H1 (cell line): ENCODE data around the gene MAP4. TPM values are rescaled to one million over a fixed set of nuclear protein-coding genes. Genes with fewer than 3 reads are reported as not detected.

ENCODE experiments used
- CTCF ChIA-PET: fragments of 300-600 bp; sonication (Branson Sonifier 250); formaldehyde crosslinking; loops from one replicate; lab custom pipeline; 2021; ENCODE audit not compliant: partially characterized antibody; lab: Charles Lee
- POLR2A ChIA-PET: fragments of 300-600 bp; sonication (Branson Sonifier 250); formaldehyde crosslinking; loops from one replicate; lab custom pipeline; 2021; ENCODE audit warnings: inconsistent platforms; ENCODE audit not compliant: partially characterized antibody; lab: Charles Lee
- DNase-seq, 2 experiments: peaks; one replicate each; pipeline versions ENCODE4 v3.0.0 to v3.0.0-alpha.2; 2010 to 2022; ENCODE audit warnings: low spot score in 2 of 2, low read depth in 1 of 2, mixed read lengths in 1 of 2
- FAIRE-seq: peaks from 2 replicates; lab custom pipeline; 2011; peaks lifted over from hg19 to GRCh38; lab: Jason Lieb, UNC
- H2AFZ ChIP-seq: 2 replicates; pipeline ENCODE4 v1.8.1; 2012; ENCODE audit warnings: low read length, inconsistent platforms
- H2AK5ac ChIP-seq: 2 replicates; pipeline ENCODE4 v1.6.1; 2013; ENCODE audit warnings: low read depth, low read length
- H2BK120ac ChIP-seq: replicated peaks from 2 replicates; pipeline ENCODE3; 2013; ENCODE audit warnings: low read depth, low read length, inconsistent platforms
- H2BK12ac ChIP-seq: 2 replicates; pipeline ENCODE4 v1.6.1; 2013; ENCODE audit warnings: low read depth, low read length
- H2BK15ac ChIP-seq: 2 replicates; pipeline ENCODE4 v1.6.1; 2013; ENCODE audit warnings: low read length
- H2BK20ac ChIP-seq: 2 replicates; pipeline ENCODE4 v1.6.1; 2013; ENCODE audit warnings: low read length
- H2BK5ac ChIP-seq: 2 replicates; pipeline ENCODE4 v1.6.1; 2013; ENCODE audit warnings: low read depth, low read length
- H3K14ac ChIP-seq: 2 replicates; pipeline ENCODE4 v1.6.1; 2013; ENCODE audit warnings: inconsistent platforms; ENCODE audit not compliant: insufficient read length
- H3K18ac ChIP-seq: 2 replicates; pipeline ENCODE4 v1.6.1; 2013; ENCODE audit warnings: low read length; ENCODE audit errors: extremely low read depth
- H3K23ac ChIP-seq: 2 replicates; pipeline ENCODE4 v1.6.1; 2013; ENCODE audit warnings: inconsistent platforms; ENCODE audit not compliant: insufficient read length
- H3K23me2 ChIP-seq: 2 replicates; pipeline ENCODE4 v1.6.1; 2013; ENCODE audit warnings: low read depth, low read length
- H3K27ac ChIP-seq: 2 replicates; pipeline ENCODE4 v1.6.1; 2011; ENCODE audit warnings: low read depth, low read length, inconsistent platforms
- H3K27me3 ChIP-seq, 4 experiments: replicated peaks in 1 of 4; 1 replicate in 1 of 4; 2 replicates in 3 of 4; pipeline versions ENCODE4 v1.6.1 to v1.8.1; 2011 to 2013; ENCODE audit warnings: low read length in 3 of 4, mild to moderate bottlenecking in 3 of 4, inconsistent platforms in 2 of 4, mixed read lengths in 2 of 4, moderate library complexity in 1 of 4; ENCODE audit not compliant: control insufficient read depth in 3 of 4, insufficient read depth in 3 of 4; ENCODE audit errors: extremely low read depth in 1 of 4
- H3K36me3 ChIP-seq, 4 experiments: 2 replicates each; pipeline versions ENCODE4 v1.6.1 to v1.8.1; 2011 to 2013; ENCODE audit warnings: mild to moderate bottlenecking in 4 of 4, low read length in 3 of 4, moderate library complexity in 2 of 4, control low read depth in 1 of 4, inconsistent platforms in 1 of 4; ENCODE audit not compliant: insufficient read depth in 4 of 4, control insufficient read depth in 2 of 4
- H3K4ac ChIP-seq: replicated peaks from 2 replicates; pipeline ENCODE3; 2013; ENCODE audit warnings: low read length, low read depth, mixed read lengths, inconsistent platforms; ENCODE audit not compliant: insufficient read length
- H3K4me1 ChIP-seq, 4 experiments: replicated peaks in 1 of 4; 1 replicate in 1 of 4; 2 replicates in 3 of 4; pipeline versions ENCODE4 v1.6.1 to v1.8.1; 2011 to 2013; ENCODE audit warnings: low read length in 3 of 4, inconsistent platforms in 2 of 4, mixed read lengths in 1 of 4; ENCODE audit not compliant: insufficient read depth in 4 of 4, control insufficient read depth in 3 of 4
- H3K4me2 ChIP-seq, 2 experiments: 2 replicates each; pipeline versions ENCODE4 v1.6.1 to v1.8.1; 2011 to 2013; ENCODE audit warnings: low read depth in 2 of 2, low read length in 2 of 2, control low read depth in 1 of 2, inconsistent platforms in 1 of 2, mild to moderate bottlenecking in 1 of 2; ENCODE audit not compliant: insufficient read depth in 1 of 2
- H3K4me3 ChIP-seq, 4 experiments: fragments of 200-600, 300-600 bp in 1 of 4; sonication (generic), shearing (Covaris generic), sonication (Bioruptor Twin) in 1 of 4; 2 replicates each; pipeline versions ENCODE4 v1.5.1 to v1.8.1; 2011 to 2016; ENCODE audit warnings: low read length in 4 of 4, low read depth in 3 of 4, control low read depth in 2 of 4, inconsistent platforms in 2 of 4, mild to moderate bottlenecking in 2 of 4, mixed read lengths in 1 of 4, moderate library complexity in 1 of 4; ENCODE audit not compliant: insufficient read depth in 2 of 4; ENCODE audit errors: extremely low read depth in 1 of 4
- H3K56ac ChIP-seq: replicated peaks from 2 replicates; pipeline ENCODE3; 2013; ENCODE audit warnings: low read depth, mild to moderate bottlenecking, mixed read lengths, low read length, inconsistent platforms; ENCODE audit not compliant: insufficient read length
- H3K79me1 ChIP-seq: 2 replicates; pipeline ENCODE4 v1.6.1; 2013; ENCODE audit warnings: low read depth, low read length, control low read depth
- H3K79me2 ChIP-seq, 2 experiments: 2 replicates each; pipeline versions ENCODE4 v1.6.1 to v1.8.1; 2012 to 2013; ENCODE audit warnings: low read length in 2 of 2, mild to moderate bottlenecking in 2 of 2, inconsistent platforms in 1 of 2; ENCODE audit not compliant: insufficient read depth in 2 of 2, control insufficient read depth in 1 of 2
- H3K9ac ChIP-seq, 4 experiments: replicated peaks in 1 of 4; 1 replicate in 1 of 4; 2 replicates in 3 of 4; pipeline versions ENCODE4 v1.6.1 to v1.8.1; 2011 to 2013; ENCODE audit warnings: low read depth in 3 of 4, low read length in 3 of 4, control low read depth in 2 of 4, mild to moderate bottlenecking in 2 of 4, moderate library complexity in 2 of 4, inconsistent platforms in 1 of 4; ENCODE audit errors: extremely low read depth in 1 of 4
- H3K9me3 ChIP-seq, 2 experiments: 2 replicates each; pipeline versions ENCODE4 v1.6.1 to v1.8.1; 2012 to 2013; ENCODE audit warnings: mild to moderate bottlenecking in 2 of 2, moderate library complexity in 2 of 2, control low read depth in 1 of 2, inconsistent platforms in 1 of 2, low read depth in 1 of 2, low read length in 1 of 2, mixed read lengths in 1 of 2; ENCODE audit not compliant: insufficient read depth in 2 of 2
- H4K20me1 ChIP-seq, 2 experiments: replicated peaks in 1 of 2; 2 replicates each; pipeline versions ENCODE3 to v1.8.1; 2011 to 2013; ENCODE audit warnings: inconsistent platforms in 2 of 2, low read length in 2 of 2, mild to moderate bottlenecking in 1 of 2; ENCODE audit not compliant: insufficient read depth in 2 of 2, control insufficient read depth in 1 of 2
- H4K5ac ChIP-seq: 2 replicates; pipeline ENCODE4 v1.6.1; 2013; ENCODE audit warnings: low read length, low read depth, mixed read lengths, inconsistent platforms; ENCODE audit not compliant: insufficient read length
- H4K8ac ChIP-seq: 2 replicates; pipeline ENCODE4 v1.8.0; 2013; ENCODE audit warnings: mild to moderate bottlenecking, moderate library complexity, low read length, inconsistent platforms; ENCODE audit not compliant: insufficient read depth; ENCODE audit errors: extremely low read depth
- H4K91ac ChIP-seq: replicated peaks from 2 replicates; pipeline ENCODE3; 2013; ENCODE audit warnings: low read length, mixed read lengths, inconsistent platforms; ENCODE audit not compliant: insufficient read length
- CBX5 ChIP-seq: fragments of 300-800, 300-1000 bp; sonication (generic); IDR thresholded peaks from 2 replicates; pipeline ENCODE4 v1.7.1; 2016; ENCODE audit warnings: antibody characterized with exemption, low read length, low read depth
- CBX8 ChIP-seq: fragments of 300-800, 300-1000 bp; sonication (generic); IDR thresholded peaks from 2 replicates; pipeline ENCODE4 v1.7.1; 2016; ENCODE audit warnings: low read depth, low read length, borderline replicate concordance
- GTF2F1 ChIP-seq: IDR thresholded peaks from 2 replicates; pipeline ENCODE4 v1.6.1; 2012; ENCODE audit warnings: low read depth, low read length, improper control_type of control experiment, borderline replicate concordance
- POU5F1 ChIP-seq: IDR thresholded peaks from 2 replicates; pipeline ENCODE4 v1.6.1; 2011; ENCODE audit warnings: low read depth, mild to moderate bottlenecking, low read length, moderate library complexity
- SIN3A ChIP-seq, 2 experiments: IDR thresholded peaks in 1 of 2; conservative IDR thresholded peaks in 1 of 2; 2 replicates each; pipeline ENCODE4 v1.6.1; 2011 to 2012; ENCODE audit warnings: low read length in 2 of 2, improper control_type of control experiment in 1 of 2, low read depth in 1 of 2, mild to moderate bottlenecking in 1 of 2
- ZNF274 ChIP-seq: IDR thresholded peaks from 2 replicates; pipeline ENCODE4 v1.7.0; 2012; ENCODE audit warnings: low read length, borderline replicate concordance; ENCODE audit errors: extremely low read depth
- polyA plus RNA-seq, 7 experiments: library from polyadenylated mRNA; depleted of rRNA in 3 of 7; stranded (reverse) in 5 of 7; unstranded in 2 of 7; fragments of >200 nt in 5 of 7; fragments of 200-250 nt in 2 of 7; gene quantifications; 1 replicate in 5 of 7; 2 replicates in 1 of 7; 4 replicates in 1 of 7; pipeline versions ENCODE4 v1.2.1 to v1.2.3, GENCODE V29; 2011 to 2013; ENCODE audit warnings: missing spikeins in 2 of 7, mixed read lengths in 2 of 7
- total RNA-seq: library from RNA; stranded (reverse); fragmentation: NEBNext Ultra II Directional; extraction: Animal tissue kit (Norgen Biotek cat#: 25700); gene quantifications from 2 replicates; pipeline ENCODE4 v1.2.1, GENCODE V29; 2021

The MAP4 gene
- total and polyA plus RNA-seq, 2 of the 8 experiments (the other 6 are each of a cell fraction or from before 2014, with no cell fraction given) = 67.0 to 179 TPM

DNA sequence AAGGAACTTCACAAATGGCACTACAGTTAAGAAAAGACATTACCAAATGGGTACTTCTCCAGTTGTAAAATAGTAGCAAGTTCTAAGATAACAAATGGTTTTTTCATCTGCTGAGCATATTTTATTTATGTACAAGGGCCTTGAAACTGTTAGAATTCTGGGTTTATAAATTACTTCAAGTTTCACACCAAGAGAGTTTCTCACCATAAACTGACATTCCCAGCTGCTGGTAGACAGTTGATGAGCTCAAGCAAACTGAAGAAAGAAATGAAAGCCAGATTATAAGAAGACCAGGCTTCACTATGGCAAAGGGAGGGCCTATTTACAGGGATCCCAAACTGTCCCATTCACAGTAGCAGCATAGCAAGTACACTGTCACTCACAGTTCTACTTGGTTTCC is 113.5 kb downstream of the MAP4 start:
- Histone ChIP-seq H2BK5ac (no peak overlapping the region), H2BK20ac (no peak overlapping the region), H4K91ac (no peak overlapping the region), H3K27ac (no peak overlapping the region), H4K8ac (no peak overlapping the region), H3K4ac (no peak overlapping the region), H3K23ac (no peak overlapping the region), H3K23me2 (no peaks in the 10 kb centered on the region), H3K79me1 (no peaks in the 10 kb centered on the region), H3K4me2 (no peak overlapping the region), H3K4me1 (no peaks in the 10 kb centered on the region), H2AFZ (no peak overlapping the region), H3K56ac (no peak overlapping the region), H3K14ac (no peak overlapping the region), H3K79me2 (no peaks in the 10 kb centered on the region; a peak in 1 of 4 replicates), H2AK5ac (no peak overlapping the region), H2BK12ac (no peak overlapping the region), H3K18ac (no peak overlapping the region), H3K9me3 (no peaks in the 10 kb centered on the region), H4K20me1 (no peaks in the 10 kb centered on the region), H4K5ac (no peak overlapping the region), H2BK120ac (no peak overlapping the region), H3K4me3 (no peak overlapping the region), H2BK15ac (no peak overlapping the region), H3K9ac (no peak overlapping the region), H3K27me3 (no peaks in the 10 kb centered on the region), H3K36me3 (peaks cover 0 to 9% (median 0%) of the 10 kb centered on the region in 4 experiments; a peak in 2 of 8 replicates)
- TF ChIP-seq CBX5 (no peak), GTF2F1 (no peak), CBX8 (no peak), SIN3A (conservative IDR thresholded peaks at IDR 0.05 in 1 of 2, IDR thresholded peaks at IDR 0.05 in 1 of 2; ENCODE audit: low read depth in 1 of 2, low read length in 2 of 2) (no peak), ZNF274 (no peak), POU5F1 (no peak)
- DNase-seq (no peak), FAIRE-seq (no peak)
- ChIA-PET POLR2A (no interaction called here), CTCF (interaction anchor here (1.0 kb wide), 1 partner anchor 65 kb away, joined by 3 read pairs; no protein-coding TSS in a partner anchor)
